ENCODE results near the gene DCXR. TPM values are rescaled to one million over a fixed set of nuclear protein-coding genes. Genes with fewer than 3 reads are reported as not detected.

The DCXR gene
- total RNA-seq, 1 experiment from 2014 or later, result 135 TPM

DNA sequence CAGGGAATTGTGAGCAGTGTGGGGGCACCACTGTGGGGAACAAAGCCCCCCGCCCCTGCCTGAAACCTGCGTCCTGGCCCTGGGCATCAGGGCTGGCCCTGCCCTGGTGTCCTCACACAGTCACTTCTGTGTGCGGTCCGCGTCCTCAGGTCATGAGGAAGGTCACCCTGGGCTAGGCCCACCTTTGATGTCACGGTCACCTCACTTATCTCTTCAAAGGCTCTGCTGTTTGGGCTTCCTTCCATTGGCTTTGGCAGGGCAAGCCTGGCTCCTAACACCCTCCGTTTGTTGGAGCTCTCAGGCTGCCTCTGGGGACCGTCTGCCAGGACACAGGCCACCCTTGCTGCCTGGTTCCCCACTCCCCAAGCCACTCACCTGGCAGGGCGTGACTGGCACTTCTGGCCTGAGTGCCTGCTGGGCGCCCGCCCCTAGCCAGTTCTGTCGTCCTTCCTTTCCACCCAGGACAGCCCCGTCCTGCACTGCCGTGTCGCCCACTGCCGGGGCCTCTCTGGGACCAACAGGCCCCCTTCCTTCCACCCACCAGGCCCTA is 23.6 kb downstream of the DCXR start:
- Histone ChIP-seq H3K4me3 (ENCODE audit: low read length) (no peak overlapping the region), H3K9me3 (ENCODE audit: low read length) (no peaks in the 10 kb centered on the region), H3F3A (ENCODE audit: low read length, unreplicated experiment) (no peaks in the 10 kb centered on the region), H3K4me2 (ENCODE audit: low read length) (no peak overlapping the region), H3K9me2 (replicated peaks; ENCODE audit: low read length) (no peaks in the 10 kb centered on the region), H3K27me3 (ENCODE audit: low read length) (no peaks in the 10 kb centered on the region), H3K4me1 (ENCODE audit: insufficient read depth, low read length) (no peaks in the 10 kb centered on the region), H4K20me1 (ENCODE audit: low read length) (no peaks in the 10 kb centered on the region), H3K79me2 (ENCODE audit: low read length) (no peaks in the 10 kb centered on the region), H3K9ac (ENCODE audit: low read length) (no peak overlapping the region), H3K36me3 (ENCODE audit: low read depth, low read length) (no peaks in the 10 kb centered on the region; the same call in 1 of the 2 replicates), H2AFZ (ENCODE audit: low read length) (no peak overlapping the region), H3K27ac (ENCODE audit: low read length) (no peak overlapping the region)
- no TSS peak for BruUV-seq (replicated peaks)
- intact Hi-C loops (cut with micrococcal nuclease), result no loop called here
- ChIA-PET CTCF (no interaction called here), POLR2A (ENCODE audit: unreplicated experiment) (no interaction called here)
- DNase-seq (no peak), ATAC-seq (no peak)
- TF ChIP-seq EZH2phosphoT487 (IDR thresholded peaks at IDR 0.05; ENCODE audit: borderline replicate concordance, low read length) (no peak), EZH2 (IDR thresholded peaks at IDR 0.05; ENCODE audit: low read length, unreplicated experiment) (no peak)
- TF ChIP-seq, protein P1, sequence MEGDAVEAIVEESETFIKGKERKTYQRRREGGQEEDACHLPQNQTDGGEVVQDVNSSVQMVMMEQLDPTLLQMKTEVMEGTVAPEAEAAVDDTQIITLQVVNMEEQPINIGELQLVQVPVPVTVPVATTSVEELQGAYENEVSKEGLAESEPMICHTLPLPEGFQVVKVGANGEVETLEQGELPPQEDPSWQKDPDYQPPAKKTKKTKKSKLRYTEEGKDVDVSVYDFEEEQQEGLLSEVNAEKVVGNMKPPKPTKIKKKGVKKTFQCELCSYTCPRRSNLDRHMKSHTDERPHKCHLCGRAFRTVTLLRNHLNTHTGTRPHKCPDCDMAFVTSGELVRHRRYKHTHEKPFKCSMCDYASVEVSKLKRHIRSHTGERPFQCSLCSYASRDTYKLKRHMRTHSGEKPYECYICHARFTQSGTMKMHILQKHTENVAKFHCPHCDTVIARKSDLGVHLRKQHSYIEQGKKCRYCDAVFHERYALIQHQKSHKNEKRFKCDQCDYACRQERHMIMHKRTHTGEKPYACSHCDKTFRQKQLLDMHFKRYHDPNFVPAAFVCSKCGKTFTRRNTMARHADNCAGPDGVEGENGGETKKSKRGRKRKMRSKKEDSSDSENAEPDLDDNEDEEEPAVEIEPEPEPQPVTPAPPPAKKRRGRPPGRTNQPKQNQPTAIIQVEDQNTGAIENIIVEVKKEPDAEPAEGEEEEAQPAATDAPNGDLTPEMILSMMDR (conservative IDR thresholded peaks at IDR 0.05; ENCODE audit: low read depth, low read length), result no peak

GRCh38 chr17:82013341-82013740 is 24.2 kb downstream of the DCXR start:
- Histone ChIP-seq H2AFZ (ENCODE audit: low read length) (no peak overlapping the region), H3K36me3 (ENCODE audit: low read depth, low read length) (no peaks in the 10 kb centered on the region), H3K4me1 (ENCODE audit: insufficient read depth, low read length) (no peaks in the 10 kb centered on the region), H4K20me1 (ENCODE audit: low read length) (no peaks in the 10 kb centered on the region), H3K9me3 (ENCODE audit: low read length) (no peaks in the 10 kb centered on the region), H3K79me2 (ENCODE audit: low read length) (no peaks in the 10 kb centered on the region), H3F3A (ENCODE audit: low read length, unreplicated experiment) (no peaks in the 10 kb centered on the region), H3K9me2 (replicated peaks; ENCODE audit: low read length) (no peaks in the 10 kb centered on the region), H3K4me3 (ENCODE audit: low read length) (no peak overlapping the region), H3K27ac (ENCODE audit: low read length) (no peak overlapping the region), H3K27me3 (ENCODE audit: low read length) (no peaks in the 10 kb centered on the region), H3K9ac (ENCODE audit: low read length) (no peak overlapping the region), H3K4me2 (ENCODE audit: low read length) (no peak overlapping the region)
- BruUV-seq (replicated peaks), result no TSS peak
- CTCF ChIA-PET, result no interaction called here
- POLR2A ChIA-PET (ENCODE audit: unreplicated experiment), result no interaction called here
- TF ChIP-seq EZH2phosphoT487 (IDR thresholded peaks at IDR 0.05; ENCODE audit: borderline replicate concordance, low read length) (no peak), EZH2 (IDR thresholded peaks at IDR 0.05; ENCODE audit: low read length, unreplicated experiment) (no peak)
- TF ChIP-seq, protein P1 (conservative IDR thresholded peaks at IDR 0.05; ENCODE audit: low read depth, low read length), result no peak
- DNase-seq (no peak), ATAC-seq (no peak)
- intact Hi-C loops (cut with micrococcal nuclease), result no loop called here

GRCh38 chr17:82012640-82013295 is 24.7 kb downstream of the DCXR start:
- no peak for ATAC-seq

More at GRCh38 chr17:82012640-82013295, 24.7 kb downstream of the DCXR start:
- no peak overlapping the region for H3K4me3 ChIP-seq (ENCODE audit: low read length)
- H3K9ac ChIP-seq (ENCODE audit: low read length), result no peak overlapping the region
- intact Hi-C loops (cut with micrococcal nuclease), result no loop called here
- ChIA-PET CTCF (no interaction called here), POLR2A (ENCODE audit: unreplicated experiment) (no interaction called here)
- H3K27me3 ChIP-seq (ENCODE audit: low read length), result no peaks in the 10 kb centered on the region
- TF ChIP-seq EZH2 (IDR thresholded peaks at IDR 0.05; ENCODE audit: low read length, unreplicated experiment) (no peak), EZH2phosphoT487 (IDR thresholded peaks at IDR 0.05; ENCODE audit: borderline replicate concordance, low read length) (no peak)
- TF ChIP-seq, protein P1 (conservative IDR thresholded peaks at IDR 0.05; ENCODE audit: low read depth, low read length), result no peak
- no peaks in the 10 kb centered on the region for H3K4me1 ChIP-seq (ENCODE audit: insufficient read depth, low read length)
- no peak overlapping the region for H2AFZ ChIP-seq (ENCODE audit: low read length)
- H3K27ac ChIP-seq (ENCODE audit: low read length), result no peak overlapping the region
- H3K9me2 ChIP-seq (replicated peaks; ENCODE audit: low read length), result no peaks in the 10 kb centered on the region
- no TSS peak for BruUV-seq (replicated peaks)
- H3K36me3 ChIP-seq (ENCODE audit: low read depth, low read length), result no peaks in the 10 kb centered on the region
- no peaks in the 10 kb centered on the region for H3K79me2 ChIP-seq (ENCODE audit: low read length)
- no peaks in the 10 kb centered on the region for H3K9me3 ChIP-seq (ENCODE audit: low read length)
- DNase-seq, result no peak
- H3K4me2 ChIP-seq (ENCODE audit: low read length), result no peak overlapping the region
- no peaks in the 10 kb centered on the region for H4K20me1 ChIP-seq (ENCODE audit: low read length)
- H3F3A ChIP-seq (ENCODE audit: low read length, unreplicated experiment), result no peaks in the 10 kb centered on the region

Measured in PC-3 (cell line).